GM12878 (cell line): ENCODE measurements around the gene CARS2.
"Not testable (repeated sequence)": the region's sequence is repeated elsewhere in the genome, so short reads cannot be mapped to it uniquely, and the experiment has no call there.

Source experiments
- EZH2 ChIP-seq: IDR thresholded peaks from 2 replicates; pipeline ENCODE4 v1.6.1; 2012; ENCODE audit warnings: low read depth, mild to moderate bottlenecking, control low read depth, inconsistent platforms, low read length, borderline replicate concordance; ENCODE audit not compliant: control insufficient read depth
- PAX8 ChIP-seq: fragments of 450-650 bp; IDR thresholded peaks from 2 replicates; pipeline ENCODE4 v1.6.1; 2017; ENCODE audit warnings: mild to moderate bottlenecking, moderate library complexity
- POLR2A ChIP-seq: IDR thresholded peaks from 2 replicates; pipeline ENCODE4 v1.6.1; 2011; ENCODE audit warnings: low read depth, mild to moderate bottlenecking, low read length
- POU2F2 ChIP-seq: IDR thresholded peaks from 3 replicates; pipeline ENCODE4 v1.6.1; 2011; ENCODE audit warnings: low read depth, mild to moderate bottlenecking, low read length, borderline replicate concordance
- RFX5 ChIP-seq: IDR thresholded peaks from 2 replicates; pipeline ENCODE4 v1.6.1; 2011; ENCODE audit warnings: low read depth, low read length, improper control_type of control experiment
- SMC3 ChIP-seq: IDR thresholded peaks from 2 replicates; pipeline ENCODE4 v1.6.1; 2011; ENCODE audit warnings: low read length, improper control_type of control experiment, borderline replicate concordance
- SRF ChIP-seq, 2 experiments: IDR thresholded peaks; 2 replicates each; pipeline ENCODE4 v1.6.1; 2011; ENCODE audit warnings: low read depth in 2 of 2, low read length in 2 of 2, mild to moderate bottlenecking in 1 of 2, moderate library complexity in 1 of 2
- TF ChIP-seq, protein P1 (sequence below): IDR thresholded peaks from 2 replicates; pipeline ENCODE4 v1.6.1; 2011; ENCODE audit warnings: low read depth, mild to moderate bottlenecking, low read length, moderate library complexity, borderline replicate concordance; ENCODE audit errors: extremely low read depth
- TF ChIP-seq, protein P2 (sequence below), 3 experiments: IDR thresholded peaks in 2 of 3; conservative IDR thresholded peaks in 1 of 3; 2 replicates each; pipeline ENCODE4 v1.5.1; 2011; ENCODE audit warnings: low read depth in 3 of 3, low read length in 3 of 3, mild to moderate bottlenecking in 3 of 3, control low read depth in 2 of 3, moderate library complexity in 2 of 3, inconsistent platforms in 1 of 3, mixed read lengths in 1 of 3; ENCODE audit not compliant: control insufficient read depth in 2 of 3, insufficient read depth in 1 of 3; ENCODE audit errors: extremely low read depth in 1 of 3

- TF ChIP-seq, protein P1, sequence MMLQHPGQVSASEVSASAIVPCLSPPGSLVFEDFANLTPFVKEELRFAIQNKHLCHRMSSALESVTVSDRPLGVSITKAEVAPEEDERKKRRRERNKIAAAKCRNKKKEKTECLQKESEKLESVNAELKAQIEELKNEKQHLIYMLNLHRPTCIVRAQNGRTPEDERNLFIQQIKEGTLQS: not testable (repeated sequence)
- TF ChIP-seq SRF (IDR thresholded peaks at IDR 0.05; ENCODE audit: low read depth in 2 of 2, low read length in 2 of 2); POLR2A; SMC3; PAX8; POU2F2; RFX5; EZH2: not testable (repeated sequence)
- TF ChIP-seq, protein P2, sequence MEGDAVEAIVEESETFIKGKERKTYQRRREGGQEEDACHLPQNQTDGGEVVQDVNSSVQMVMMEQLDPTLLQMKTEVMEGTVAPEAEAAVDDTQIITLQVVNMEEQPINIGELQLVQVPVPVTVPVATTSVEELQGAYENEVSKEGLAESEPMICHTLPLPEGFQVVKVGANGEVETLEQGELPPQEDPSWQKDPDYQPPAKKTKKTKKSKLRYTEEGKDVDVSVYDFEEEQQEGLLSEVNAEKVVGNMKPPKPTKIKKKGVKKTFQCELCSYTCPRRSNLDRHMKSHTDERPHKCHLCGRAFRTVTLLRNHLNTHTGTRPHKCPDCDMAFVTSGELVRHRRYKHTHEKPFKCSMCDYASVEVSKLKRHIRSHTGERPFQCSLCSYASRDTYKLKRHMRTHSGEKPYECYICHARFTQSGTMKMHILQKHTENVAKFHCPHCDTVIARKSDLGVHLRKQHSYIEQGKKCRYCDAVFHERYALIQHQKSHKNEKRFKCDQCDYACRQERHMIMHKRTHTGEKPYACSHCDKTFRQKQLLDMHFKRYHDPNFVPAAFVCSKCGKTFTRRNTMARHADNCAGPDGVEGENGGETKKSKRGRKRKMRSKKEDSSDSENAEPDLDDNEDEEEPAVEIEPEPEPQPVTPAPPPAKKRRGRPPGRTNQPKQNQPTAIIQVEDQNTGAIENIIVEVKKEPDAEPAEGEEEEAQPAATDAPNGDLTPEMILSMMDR (IDR thresholded peaks at IDR 0.05 in 2 of 3, conservative IDR thresholded peaks at IDR 0.05 in 1 of 3; ENCODE audit: control insufficient read depth in 2 of 3, extremely low read depth in 1 of 3, insufficient read depth in 1 of 3, low read depth in 3 of 3, low read length in 3 of 3): not testable (repeated sequence)
Measured at GRCh38 chr13:110658218-110658911, 47.6 kb downstream of the CARS2 start.
